PC-3 (cell line): ENCODE measurements around the gene ACCS. TPM values are rescaled to one million over a fixed set of nuclear protein-coding genes. Genes with fewer than 3 reads are reported as not detected.

Experiments
- ATAC-seq: fragments of 200-7000 bp; cut with Tn5 transposase; 2 replicates; pipeline ENCODE4 v1.9.1; 2020; ENCODE audit warnings: mild to moderate bottlenecking, moderate library complexity
- BruUV-seq: library from RNA; stranded (reverse); fragments of 400-500 nt; replicated peaks from 2 replicates; lab custom pipeline; 2021; lab: Mats Ljungman, UMichigan
- CTCF ChIA-PET: fragments of 300-600 bp; sonication (Branson Sonifier 250); formaldehyde crosslinking; loops from one replicate; lab custom pipeline; 2022; ENCODE audit warnings: antibody characterized with exemption; lab: Charles Lee
- POLR2A ChIA-PET: fragments of 300-600 bp; sonication (Branson Sonifier 250); formaldehyde crosslinking; loops from one replicate; lab custom pipeline; 2022; ENCODE audit warnings: antibody characterized with exemption; ENCODE audit not compliant: unreplicated experiment; lab: Charles Lee
- DNase-seq: peaks from one replicate; pipeline ENCODE4 v3.0.0-alpha.2; 2015
- H2AFZ ChIP-seq: fragments of 300-600 bp; sonication (generic); 2 replicates; pipeline ENCODE4 v1.6.0; 2016; ENCODE audit warnings: antibody characterized with exemption, low read length
- H3F3A ChIP-seq: fragments of 300-600 bp; sonication (generic); one replicate; pipeline ENCODE4 v1.6.0; 2017; ENCODE audit warnings: antibody characterized with exemption, low read length, control low read depth, mild to moderate bottlenecking; ENCODE audit not compliant: unreplicated experiment
- H3K27ac ChIP-seq: fragments of 300-600 bp; sonication (generic); 2 replicates; pipeline ENCODE4 v1.5.1; 2016; ENCODE audit warnings: mild to moderate bottlenecking, low read length
- H3K27me3 ChIP-seq: fragments of 300-600 bp; sonication (generic); 2 replicates; pipeline ENCODE4 v1.6.1; 2016; ENCODE audit warnings: low read length, mixed read lengths
- H3K36me3 ChIP-seq: fragments of 300-600 bp; sonication (generic); 2 replicates; pipeline ENCODE4 v1.6.1; 2016; ENCODE audit warnings: low read depth, mixed run types, low read length, mixed read lengths
- H3K4me1 ChIP-seq: fragments of 300-600 bp; sonication (generic); 2 replicates; pipeline ENCODE4 v1.5.1; 2016; ENCODE audit warnings: low read length; ENCODE audit not compliant: insufficient read depth
- H3K4me2 ChIP-seq: fragments of 300-600 bp; sonication (generic); 2 replicates; pipeline ENCODE4 v1.6.0; 2016; ENCODE audit warnings: low read length
- H3K4me3 ChIP-seq: fragments of 300-600 bp; sonication (generic); 2 replicates; pipeline ENCODE4 v1.5.1; 2016; ENCODE audit warnings: mild to moderate bottlenecking, low read length, mixed read lengths
- H3K79me2 ChIP-seq: fragments of 300-600 bp; sonication (generic); 2 replicates; pipeline ENCODE4 v1.6.1; 2017; ENCODE audit warnings: low read length, mixed read lengths
- H3K9ac ChIP-seq: fragments of 300-600 bp; sonication (generic); 2 replicates; pipeline ENCODE4 v1.6.0; 2016; ENCODE audit warnings: mild to moderate bottlenecking, low read length
- H3K9me2 ChIP-seq: fragments of 300-600 bp; sonication (generic); replicated peaks from 2 replicates; pipeline ENCODE4 v1.6.1; 2016; ENCODE audit warnings: mixed run types, low read length, mixed read lengths
- H3K9me3 ChIP-seq: fragments of 300-600 bp; sonication (generic); 2 replicates; pipeline ENCODE4 v1.6.1; 2016; ENCODE audit warnings: low read length, mixed read lengths
- H4K20me1 ChIP-seq: fragments of 300-600 bp; sonication (generic); 2 replicates; pipeline ENCODE4 v1.6.1; 2016; ENCODE audit warnings: low read length, mixed read lengths
- EZH2 ChIP-seq: fragments of 300-600 bp; sonication (generic); IDR thresholded peaks from one replicate; pipeline ENCODE4 v1.6.1; 2017; ENCODE audit warnings: antibody characterized with exemption, mild to moderate bottlenecking, low read length; ENCODE audit not compliant: unreplicated experiment
- EZH2phosphoT487 ChIP-seq: fragments of 300-600 bp; sonication (generic); IDR thresholded peaks from 2 replicates; pipeline ENCODE4 v1.6.1; 2018; ENCODE audit warnings: mild to moderate bottlenecking, antibody characterized with exemption, low read length, borderline replicate concordance
- intact Hi-C: fragments of 100-400 bp; cut with micrococcal nuclease; formaldehyde crosslinking; loops from 2 replicates; pipeline ENCODE4 v1.9.0; 2023
- total RNA-seq: library from RNA; depleted of rRNA; stranded (reverse); fragments of >200 nt; gene quantifications from 2 replicates; pipeline ENCODE4 v1.2.3, GENCODE V29; 2014
- TF ChIP-seq, protein P1 (sequence below): fragments of 300-600 bp; sonication (generic); conservative IDR thresholded peaks from 2 replicates; pipeline ENCODE4 v1.5.1; 2017; ENCODE audit warnings: antibody characterized with exemption, low read depth, mild to moderate bottlenecking, low read length

Gene ACCS
- total RNA-seq, 1 experiment from 2014 or later = 3.8 TPM

DNA sequence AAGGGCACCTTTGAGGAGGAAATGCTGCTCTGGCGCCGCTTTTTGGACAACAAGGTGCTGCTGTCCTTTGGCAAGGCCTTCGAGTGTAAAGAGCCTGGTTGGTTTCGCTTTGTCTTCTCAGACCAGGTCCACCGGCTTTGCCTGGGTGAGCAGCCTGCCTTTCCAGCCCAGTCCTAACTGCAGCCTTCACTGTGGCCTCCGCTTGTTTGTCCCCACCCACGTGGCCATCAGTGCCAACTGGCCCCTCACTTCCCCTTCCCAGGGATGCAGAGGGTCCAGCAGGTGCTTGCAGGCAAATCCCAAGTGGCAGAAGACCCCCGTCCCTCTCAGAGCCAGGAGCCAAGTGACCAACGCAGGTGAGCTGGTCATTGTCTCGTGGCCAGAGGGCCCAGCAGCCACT is 17.4 kb downstream of the ACCS start:
- no peaks in the 10 kb centered on the region for H3F3A ChIP-seq
- no peak overlapping the region for H2AFZ ChIP-seq
- H3K4me2 ChIP-seq = no peak overlapping the region
- DNase-seq (no peak), ATAC-seq (no peak)
- TF ChIP-seq, protein P1, sequence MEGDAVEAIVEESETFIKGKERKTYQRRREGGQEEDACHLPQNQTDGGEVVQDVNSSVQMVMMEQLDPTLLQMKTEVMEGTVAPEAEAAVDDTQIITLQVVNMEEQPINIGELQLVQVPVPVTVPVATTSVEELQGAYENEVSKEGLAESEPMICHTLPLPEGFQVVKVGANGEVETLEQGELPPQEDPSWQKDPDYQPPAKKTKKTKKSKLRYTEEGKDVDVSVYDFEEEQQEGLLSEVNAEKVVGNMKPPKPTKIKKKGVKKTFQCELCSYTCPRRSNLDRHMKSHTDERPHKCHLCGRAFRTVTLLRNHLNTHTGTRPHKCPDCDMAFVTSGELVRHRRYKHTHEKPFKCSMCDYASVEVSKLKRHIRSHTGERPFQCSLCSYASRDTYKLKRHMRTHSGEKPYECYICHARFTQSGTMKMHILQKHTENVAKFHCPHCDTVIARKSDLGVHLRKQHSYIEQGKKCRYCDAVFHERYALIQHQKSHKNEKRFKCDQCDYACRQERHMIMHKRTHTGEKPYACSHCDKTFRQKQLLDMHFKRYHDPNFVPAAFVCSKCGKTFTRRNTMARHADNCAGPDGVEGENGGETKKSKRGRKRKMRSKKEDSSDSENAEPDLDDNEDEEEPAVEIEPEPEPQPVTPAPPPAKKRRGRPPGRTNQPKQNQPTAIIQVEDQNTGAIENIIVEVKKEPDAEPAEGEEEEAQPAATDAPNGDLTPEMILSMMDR = no peak
- no peaks in the 10 kb centered on the region for H3K79me2 ChIP-seq
- H3K4me1 ChIP-seq = no peaks in the 10 kb centered on the region
- no peaks in the 10 kb centered on the region for H4K20me1 ChIP-seq
- no peaks in the 10 kb centered on the region for H3K9me2 ChIP-seq
- no peak overlapping the region for H3K4me3 ChIP-seq
- H3K36me3 ChIP-seq = no peaks in the 10 kb centered on the region
- no peaks in the 10 kb centered on the region for H3K27me3 ChIP-seq
- H3K9me3 ChIP-seq = no peaks in the 10 kb centered on the region
- H3K27ac ChIP-seq = no peak overlapping the region
- intact Hi-C loops = no loop called here
- ChIA-PET POLR2A (no interaction called here), CTCF (no interaction called here)
- no peak overlapping the region for H3K9ac ChIP-seq
- BruUV-seq = no TSS peak

DNA sequence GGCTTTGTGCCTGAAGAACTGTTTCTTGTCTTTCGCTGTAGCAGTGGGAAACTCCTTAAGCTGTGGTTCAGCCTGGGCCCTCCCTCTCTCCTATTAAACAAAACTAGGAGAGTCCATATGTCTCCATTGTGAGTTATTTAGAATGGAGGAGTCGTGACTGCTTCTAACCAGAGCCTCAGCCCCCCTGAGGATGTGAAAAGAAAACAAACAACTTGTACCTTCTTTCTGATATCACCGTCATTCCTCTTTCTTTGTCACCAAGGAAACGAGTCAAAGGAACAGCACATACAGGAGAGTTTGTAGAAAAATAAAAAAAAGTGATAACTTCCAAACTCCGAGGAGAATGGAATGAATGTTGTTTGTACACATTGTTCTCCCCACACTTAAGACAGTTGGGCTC is 17.8 kb downstream of the ACCS start:
- intact Hi-C loops = no loop called here
- H3K79me2 ChIP-seq = no peaks in the 10 kb centered on the region
- ChIA-PET CTCF (no interaction called here), POLR2A (no interaction called here)
- H3K4me1 ChIP-seq = no peaks in the 10 kb centered on the region
- no peaks in the 10 kb centered on the region for H3K9me2 ChIP-seq
- ATAC-seq (no peak), DNase-seq (no peak)
- H3F3A ChIP-seq = no peaks in the 10 kb centered on the region
- no peak overlapping the region for H2AFZ ChIP-seq
- H3K4me2 ChIP-seq = no peak overlapping the region
- H3K27me3 ChIP-seq = no peaks in the 10 kb centered on the region
- no peak overlapping the region for H3K9ac ChIP-seq
- TF ChIP-seq EZH2 = no peak
- no peak for TF ChIP-seq EZH2phosphoT487
- TF ChIP-seq, protein P1 = no peak
- H3K36me3 ChIP-seq = no peaks in the 10 kb centered on the region
- no peak overlapping the region for H3K4me3 ChIP-seq
- BruUV-seq = no TSS peak
- no peaks in the 10 kb centered on the region for H3K9me3 ChIP-seq
- no peaks in the 10 kb centered on the region for H4K20me1 ChIP-seq
- H3K27ac ChIP-seq = no peak overlapping the region

DNA sequence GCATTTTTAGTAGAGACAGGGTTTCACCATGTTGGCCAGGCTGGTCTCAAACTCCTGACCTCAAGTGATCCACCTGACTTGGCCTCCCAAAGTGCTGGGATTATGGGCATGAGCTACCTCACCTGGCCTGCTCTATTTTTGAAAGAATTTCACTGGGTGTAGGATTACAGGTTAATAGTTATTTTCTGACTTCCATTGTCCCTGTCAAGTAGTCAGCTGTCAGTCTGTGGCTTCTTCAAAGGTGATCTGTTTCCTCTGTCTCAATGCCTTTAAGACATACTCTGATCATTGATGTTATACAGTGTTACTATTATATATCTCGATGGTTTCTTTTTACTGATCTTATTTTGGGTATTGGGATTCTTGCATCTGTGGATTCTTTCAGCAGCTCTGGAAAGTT is 19.3 kb downstream of the ACCS start:
- no peak for ATAC-seq
- ChIA-PET POLR2A (no interaction called here), CTCF (no interaction called here)
- no peaks in the 10 kb centered on the region for H3F3A ChIP-seq
- no peaks in the 10 kb centered on the region for H3K36me3 ChIP-seq
- BruUV-seq = no TSS peak
- intact Hi-C loops = no loop called here
- H3K27ac ChIP-seq = no peak overlapping the region
- TF ChIP-seq EZH2 = no peak
- TF ChIP-seq, protein P1 = no peak
- TF ChIP-seq EZH2phosphoT487 = no peak
- no peak overlapping the region for H3K4me2 ChIP-seq
- no peaks in the 10 kb centered on the region for H3K79me2 ChIP-seq
- H3K9ac ChIP-seq = no peak overlapping the region
- H4K20me1 ChIP-seq = no peaks in the 10 kb centered on the region
- DNase-seq = no peak
- no peak overlapping the region for H2AFZ ChIP-seq
- no peaks in the 10 kb centered on the region for H3K4me1 ChIP-seq
- H3K9me2 ChIP-seq = no peaks in the 10 kb centered on the region
- no peaks in the 10 kb centered on the region for H3K9me3 ChIP-seq
- no peak overlapping the region for H3K4me3 ChIP-seq
- H3K27me3 ChIP-seq = no peaks in the 10 kb centered on the region
